ENCODE measurements around the gene ZNF598.

GRCh38 chr16:1950559-1950958 is 59.1 kb downstream of the ZNF598 start:
- TF ChIP-seq ZNF274 (IDR thresholded peaks at IDR 0.05; ENCODE audit: low read depth, low read length) (no peak), SUZ12 (IDR thresholded peaks at IDR 0.05; ENCODE audit: extremely low read depth, insufficient read depth, insufficient read length) (no peak)
